ENCODE data around the gene PTMS.

DNA sequence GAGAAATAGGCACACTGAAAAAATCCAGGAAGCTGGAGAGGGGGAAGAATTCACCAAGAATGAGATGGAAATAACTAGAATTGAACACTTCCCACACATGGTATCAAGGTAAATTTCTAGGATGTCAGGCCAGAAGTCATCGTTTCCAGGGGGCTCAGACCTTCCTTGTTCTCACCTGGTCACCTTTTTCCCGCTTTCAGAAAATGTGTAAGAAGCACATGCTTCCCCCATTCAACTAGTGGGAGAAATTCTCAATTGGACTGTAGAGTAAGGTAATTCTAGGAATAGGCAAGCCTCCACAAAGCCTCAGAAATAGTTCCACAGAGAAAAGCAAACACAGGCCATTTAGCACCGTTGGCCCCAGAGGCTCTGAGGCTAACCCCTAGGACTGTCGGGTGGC, 2.8 kb upstream of the PTMS start:
- TF ChIP-seq POLR2A (IDR thresholded peaks at IDR 0.05) (no peak), EP300 (IDR thresholded peaks at IDR 0.05) (no peak), POLR2AphosphoS5 (IDR thresholded peaks at IDR 0.05) (no peak)
- TF ChIP-seq, protein P1, sequence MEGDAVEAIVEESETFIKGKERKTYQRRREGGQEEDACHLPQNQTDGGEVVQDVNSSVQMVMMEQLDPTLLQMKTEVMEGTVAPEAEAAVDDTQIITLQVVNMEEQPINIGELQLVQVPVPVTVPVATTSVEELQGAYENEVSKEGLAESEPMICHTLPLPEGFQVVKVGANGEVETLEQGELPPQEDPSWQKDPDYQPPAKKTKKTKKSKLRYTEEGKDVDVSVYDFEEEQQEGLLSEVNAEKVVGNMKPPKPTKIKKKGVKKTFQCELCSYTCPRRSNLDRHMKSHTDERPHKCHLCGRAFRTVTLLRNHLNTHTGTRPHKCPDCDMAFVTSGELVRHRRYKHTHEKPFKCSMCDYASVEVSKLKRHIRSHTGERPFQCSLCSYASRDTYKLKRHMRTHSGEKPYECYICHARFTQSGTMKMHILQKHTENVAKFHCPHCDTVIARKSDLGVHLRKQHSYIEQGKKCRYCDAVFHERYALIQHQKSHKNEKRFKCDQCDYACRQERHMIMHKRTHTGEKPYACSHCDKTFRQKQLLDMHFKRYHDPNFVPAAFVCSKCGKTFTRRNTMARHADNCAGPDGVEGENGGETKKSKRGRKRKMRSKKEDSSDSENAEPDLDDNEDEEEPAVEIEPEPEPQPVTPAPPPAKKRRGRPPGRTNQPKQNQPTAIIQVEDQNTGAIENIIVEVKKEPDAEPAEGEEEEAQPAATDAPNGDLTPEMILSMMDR (IDR thresholded peaks at IDR 0.05), result no peak

Measured in sigmoid colon (tissue), 4 donors.